ENCODE measurements around the gene CAMK1D.

The CAMK1D gene

DNA sequence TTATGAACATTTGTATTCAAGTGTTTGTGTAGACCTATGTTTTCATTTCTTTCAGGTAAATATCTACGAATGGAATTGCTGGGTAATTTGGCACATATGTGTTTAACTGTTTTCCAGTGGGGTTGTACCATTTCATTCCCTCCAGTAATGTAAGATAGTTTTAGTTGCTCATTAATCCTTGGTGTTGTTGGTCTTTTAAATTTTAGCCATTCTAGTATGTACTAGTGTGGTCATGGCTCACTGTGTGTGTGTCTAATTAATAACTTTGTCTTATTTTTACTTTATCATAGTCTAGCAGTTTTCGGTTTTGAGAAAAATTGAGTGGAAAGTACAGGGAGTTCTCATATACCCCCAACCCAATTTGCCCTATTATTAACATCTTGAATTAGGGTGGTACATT is 278.8 kb downstream of the CAMK1D start:
- DNase-seq (ENCODE audit: low read depth, low spot score), result no peak

DNA sequence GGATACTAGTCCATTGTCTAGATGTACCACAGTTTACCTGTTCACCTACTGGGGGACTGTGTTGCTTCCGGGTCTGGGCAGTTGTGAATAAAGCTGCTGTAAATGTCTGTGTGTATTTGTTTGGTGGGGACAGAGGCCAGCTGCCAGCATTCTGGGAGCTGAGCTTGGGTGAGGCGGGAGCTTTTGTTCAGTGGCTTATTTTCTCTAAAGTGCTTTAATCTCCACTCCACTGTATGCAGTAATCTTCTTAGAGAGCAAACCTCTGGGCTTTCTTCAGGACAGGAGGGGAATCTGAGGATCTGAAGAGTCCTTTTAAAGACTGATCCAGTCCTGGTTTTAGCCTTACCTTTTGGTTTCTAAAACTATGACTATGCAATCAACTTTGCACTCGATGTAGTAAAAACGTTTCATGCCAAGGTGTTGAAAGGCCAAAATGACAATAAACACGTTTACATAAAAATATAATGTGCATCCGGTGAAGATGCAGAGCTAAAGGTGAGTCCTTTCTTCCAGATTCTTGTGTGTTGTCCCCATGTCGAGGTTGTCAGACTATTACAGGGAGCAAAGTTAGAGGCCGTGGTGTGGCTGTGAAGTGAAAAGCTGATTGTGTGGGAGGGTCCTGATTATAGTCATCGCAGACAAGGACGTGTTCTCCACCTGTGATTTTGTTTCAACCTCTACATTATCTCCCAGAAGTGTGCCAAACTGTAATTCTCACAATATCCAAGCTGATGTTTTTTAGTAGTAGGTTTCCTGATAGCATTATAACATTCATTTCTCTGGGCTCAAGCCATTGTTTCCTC is 279.8 kb downstream of the CAMK1D start:
- no peak for DNase-seq (ENCODE audit: low read depth, low spot score)

DNA sequence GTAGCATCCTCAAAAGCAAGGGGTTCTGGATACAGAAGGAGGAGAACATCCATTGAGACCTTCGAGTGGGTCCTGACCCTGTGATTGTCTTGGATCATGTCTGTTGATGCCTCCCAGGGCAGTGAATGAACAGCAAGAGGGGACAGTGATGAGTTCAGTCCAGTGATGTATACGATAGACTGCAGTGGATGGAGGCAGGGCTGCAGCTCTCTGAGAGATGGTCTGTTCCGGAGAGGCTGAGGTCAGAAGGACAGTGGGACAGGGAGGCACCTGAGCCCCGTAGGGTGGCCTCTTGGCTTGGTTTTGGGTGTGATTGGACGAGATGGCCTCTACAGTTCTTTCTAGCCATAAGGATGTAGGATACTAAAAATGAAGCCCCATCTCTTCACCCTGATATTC is 280.4 kb downstream of the CAMK1D start:
- no peak for DNase-seq (ENCODE audit: low read depth, low spot score)

GRCh38 chr10:12631216-12631615 is 281.9 kb downstream of the CAMK1D start:
- DNase-seq (ENCODE audit: low read depth, low spot score), result no peak

DNA sequence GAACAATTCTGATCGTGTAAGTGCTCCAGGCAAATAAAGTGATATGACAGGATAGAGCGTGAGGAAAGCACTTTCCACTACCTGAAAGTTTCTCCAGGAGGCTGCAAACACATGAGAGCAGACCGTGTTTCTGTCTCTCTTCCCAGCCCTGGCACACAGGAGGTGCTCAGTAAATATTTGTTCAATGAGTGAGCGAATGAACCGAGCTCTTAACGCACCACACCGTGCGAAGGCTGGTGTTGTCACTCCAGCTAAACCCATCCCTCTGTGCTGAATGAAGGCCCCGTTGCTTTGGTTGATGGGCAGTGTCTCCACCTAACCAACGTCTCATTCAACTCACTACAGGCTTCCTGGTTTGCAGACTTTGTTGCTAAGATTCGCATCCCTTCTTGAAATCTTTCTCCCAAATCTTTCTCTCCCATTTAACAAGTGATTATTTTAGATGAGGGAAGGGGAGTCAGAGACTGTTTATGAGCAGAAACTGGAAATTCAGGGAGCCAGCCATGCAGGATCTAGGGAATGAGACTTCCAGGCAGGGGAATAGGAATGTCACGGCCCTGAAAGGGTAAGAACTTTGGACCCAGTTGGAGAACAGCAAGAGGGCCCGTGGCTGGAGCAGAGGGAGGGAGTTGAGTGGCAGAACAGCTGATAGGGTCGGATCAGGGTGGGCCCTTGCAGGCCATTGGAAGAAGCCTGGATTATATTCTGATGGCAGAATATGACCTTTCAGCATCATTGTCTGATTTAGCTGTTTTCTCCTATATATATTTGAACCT is 282.6 kb downstream of the CAMK1D start:
- no peak for DNase-seq (ENCODE audit: low read depth, low spot score)

DNA sequence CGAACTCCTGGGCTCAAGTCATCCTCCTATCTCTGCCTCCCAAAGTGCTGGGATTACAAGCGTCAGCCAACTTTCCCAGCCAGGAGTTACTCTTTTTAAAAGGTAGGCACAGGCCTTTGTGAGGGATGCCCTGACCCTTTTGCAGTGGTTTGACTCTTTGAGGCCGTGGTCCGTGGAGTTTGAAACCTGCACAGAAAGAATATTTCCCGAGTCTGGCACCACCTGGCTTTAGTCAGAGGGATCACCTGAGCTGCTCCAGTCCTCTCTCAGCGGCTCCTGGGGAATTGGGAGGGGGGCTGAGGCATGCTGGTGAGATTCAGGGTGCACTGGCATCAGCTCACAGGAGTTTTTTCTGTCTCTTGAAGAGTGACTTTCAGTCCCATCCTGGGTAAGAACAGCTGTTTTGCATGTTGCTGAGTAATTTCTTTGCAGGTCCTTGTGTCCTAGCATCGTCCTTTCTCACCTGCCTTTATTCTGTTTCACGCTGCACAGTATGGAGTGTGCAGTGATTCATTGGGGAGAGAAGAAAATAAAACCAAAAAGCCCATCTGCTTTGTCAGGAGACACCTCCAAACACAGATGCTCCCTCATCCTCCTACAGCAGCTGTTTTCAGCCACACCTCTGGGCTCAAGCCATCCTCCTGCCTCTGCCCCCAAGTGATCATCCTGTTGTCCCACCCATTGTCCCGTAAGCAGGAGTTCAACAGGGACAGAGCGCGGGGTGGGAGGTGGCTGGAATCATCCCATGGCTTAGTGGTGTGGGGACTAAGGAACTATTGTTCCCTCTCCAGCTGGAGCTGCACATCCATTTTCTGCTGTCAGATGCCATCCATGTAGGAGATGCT is 284.7 kb downstream of the CAMK1D start:
- DNase-seq (ENCODE audit: low read depth, low spot score), result no peak

DNA sequence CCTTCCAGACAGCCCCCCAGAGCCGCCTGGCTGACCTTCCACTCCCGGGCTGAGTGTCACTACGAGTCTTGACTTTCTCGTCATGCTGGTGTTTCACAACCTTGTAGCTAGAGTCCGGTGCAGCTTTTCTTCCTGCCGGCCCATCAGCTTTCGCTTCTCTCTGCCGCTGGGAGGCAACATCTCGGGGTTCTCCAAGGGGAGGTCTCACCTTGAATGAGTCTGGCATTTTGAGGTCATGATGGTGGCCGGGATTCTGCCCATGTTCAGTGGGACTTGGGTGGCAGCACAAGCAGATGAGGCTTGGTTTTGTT is 285.2 kb downstream of the CAMK1D start:
- DNase-seq (ENCODE audit: low read depth, low spot score), result no peak

- no peak for DNase-seq (ENCODE audit: low read depth, low spot score)
These were observed 285.8 kb downstream of the CAMK1D start for GRCh38 chr10:12635127-12635541.

DNA sequence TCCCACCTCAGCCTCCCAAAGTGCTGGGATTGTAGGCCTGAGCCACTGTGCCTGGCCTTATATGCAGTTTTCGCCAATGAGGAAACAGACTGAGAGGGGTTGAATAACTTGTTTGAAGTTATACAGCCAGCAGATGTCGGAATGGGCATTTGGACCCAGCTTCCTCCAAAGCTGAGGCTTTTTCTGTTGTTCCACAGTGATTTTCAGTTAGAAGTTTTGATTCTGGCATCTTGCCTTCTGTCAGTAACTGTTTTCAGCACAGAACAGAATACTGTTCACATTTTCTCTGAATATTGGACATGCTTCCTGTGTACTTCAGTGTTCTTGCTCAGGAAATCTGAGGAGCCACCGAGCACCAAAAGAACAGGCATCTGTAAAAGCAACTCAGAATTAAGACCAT is 287.2 kb downstream of the CAMK1D start:
- no peak for DNase-seq (ENCODE audit: low read depth, low spot score)

DNA sequence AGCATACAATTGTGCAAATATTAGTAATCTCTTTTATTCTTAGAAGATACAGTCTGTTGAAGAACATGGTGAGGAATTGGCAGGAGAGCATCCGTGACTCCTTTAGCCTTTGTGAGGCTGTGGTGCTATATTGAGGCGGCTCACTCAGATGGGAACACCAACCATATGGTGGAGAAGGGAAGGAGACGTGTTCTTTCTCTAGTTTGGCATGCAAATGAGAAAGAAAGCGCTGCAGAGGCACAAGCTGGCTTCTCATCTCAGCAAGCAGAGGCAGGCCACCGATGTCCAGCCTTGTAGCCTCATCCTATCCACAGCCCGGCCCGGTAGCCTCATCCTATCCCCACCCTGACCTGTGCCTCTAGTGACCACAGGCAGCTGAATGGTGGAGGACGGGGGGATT is 288.3 kb downstream of the CAMK1D start:
- DNase-seq (ENCODE audit: low read depth, low spot score), result no peak

DNA sequence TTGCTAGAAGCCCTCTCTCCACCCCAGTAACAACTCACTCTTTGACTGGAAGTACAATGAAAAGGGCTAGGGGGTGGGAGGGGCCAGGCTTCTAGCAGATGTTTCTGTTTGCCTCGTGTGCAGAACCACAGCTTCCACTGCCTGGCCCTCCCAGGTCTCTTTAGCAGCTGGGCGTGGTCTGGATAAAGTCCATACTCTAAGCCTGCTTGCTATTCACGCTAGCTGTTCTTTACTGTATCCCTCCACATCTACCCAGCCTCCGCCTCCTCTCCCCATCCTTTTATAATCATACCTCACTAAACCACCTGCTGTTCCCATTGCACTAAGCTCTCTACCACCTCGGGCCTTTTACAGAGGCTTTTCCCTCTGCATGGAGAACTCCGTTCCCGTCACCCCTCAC is 288.8 kb downstream of the CAMK1D start:
- DNase-seq (ENCODE audit: low read depth, low spot score), result peak; percentile 24

- no peak for DNase-seq (ENCODE audit: low read depth, low spot score)
These were observed 289.4 kb downstream of the CAMK1D start for GRCh38 chr10:12638781-12639180.

DNA sequence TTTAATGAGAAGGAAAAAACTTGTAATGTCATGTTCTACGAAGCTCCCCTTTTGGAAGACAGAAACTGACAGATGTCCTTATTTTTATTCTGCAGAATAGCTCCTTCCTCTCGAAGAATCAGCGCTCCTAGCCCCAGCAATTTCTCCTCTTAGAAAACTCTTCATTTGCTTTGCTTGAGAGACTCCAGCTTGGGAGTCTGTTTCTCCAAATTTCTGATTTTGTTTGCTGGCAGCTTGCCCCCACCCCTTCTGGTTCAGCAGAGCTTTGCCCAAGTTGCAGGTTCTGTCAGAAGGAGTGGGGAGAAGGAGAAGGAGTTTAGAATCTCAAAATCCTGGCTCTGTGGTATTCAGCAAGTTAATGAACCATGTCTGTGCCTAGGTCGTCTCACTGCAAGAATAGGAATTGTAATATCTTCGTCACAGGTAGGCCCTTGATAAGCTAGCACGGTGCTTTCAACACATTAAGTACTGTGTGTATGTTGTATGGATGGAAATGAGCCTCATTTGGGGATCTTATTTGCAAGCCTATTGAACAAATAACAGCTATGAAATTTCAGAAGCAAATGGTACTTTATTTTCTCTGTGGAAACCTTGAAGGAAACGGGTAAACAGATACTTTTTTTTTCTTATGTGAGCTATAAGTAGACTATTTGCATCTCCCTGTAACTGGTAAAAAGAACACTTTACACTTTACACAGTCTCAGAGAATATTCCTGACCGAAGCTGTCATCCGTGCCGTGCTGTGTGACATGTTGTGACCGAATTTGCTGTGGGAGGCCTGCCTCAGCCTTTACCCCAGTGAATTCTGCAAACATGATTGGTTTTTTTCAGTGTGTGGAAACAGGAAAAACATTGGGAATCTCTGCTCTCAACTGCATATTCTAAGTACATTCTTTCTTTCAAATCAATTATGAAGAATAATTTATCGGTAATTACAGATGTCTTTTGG is 290.9 kb downstream of the CAMK1D start:
- no peak for DNase-seq (ENCODE audit: low read depth, low spot score)

GRCh38 chr10:12642036-12642435 is 292.7 kb downstream of the CAMK1D start:
- DNase-seq (ENCODE audit: low read depth, low spot score), result no peak

- DNase-seq (ENCODE audit: low read depth, low spot score), result peak; percentile 60
These were observed 293.9 kb downstream of the CAMK1D start for GRCh38 chr10:12643279-12643678.

- no peak for DNase-seq (ENCODE audit: low read depth, low spot score)
These were observed 295.2 kb downstream of the CAMK1D start for GRCh38 chr10:12644380-12645144.

DNA sequence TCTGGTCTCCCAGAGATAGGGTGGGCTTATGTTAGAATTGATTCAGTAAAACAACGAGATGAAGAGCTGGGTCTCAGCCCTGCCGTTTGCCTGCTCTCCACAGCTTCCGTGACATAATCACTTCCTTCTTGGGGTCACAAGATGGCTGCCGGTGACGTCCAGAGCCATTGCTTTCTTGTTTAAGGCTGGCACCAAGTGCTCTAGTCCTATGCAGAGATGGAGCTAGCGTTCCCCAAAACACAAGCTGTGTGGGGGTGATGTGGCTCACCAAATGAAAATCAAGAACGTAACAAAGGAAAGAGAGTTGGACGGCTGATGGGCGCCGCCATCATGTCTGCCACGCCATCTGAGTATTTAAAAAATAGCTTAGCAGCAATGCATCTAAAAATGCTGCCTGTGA is 296.1 kb downstream of the CAMK1D start:
- DNase-seq (ENCODE audit: low read depth, low spot score), result no peak

DNA sequence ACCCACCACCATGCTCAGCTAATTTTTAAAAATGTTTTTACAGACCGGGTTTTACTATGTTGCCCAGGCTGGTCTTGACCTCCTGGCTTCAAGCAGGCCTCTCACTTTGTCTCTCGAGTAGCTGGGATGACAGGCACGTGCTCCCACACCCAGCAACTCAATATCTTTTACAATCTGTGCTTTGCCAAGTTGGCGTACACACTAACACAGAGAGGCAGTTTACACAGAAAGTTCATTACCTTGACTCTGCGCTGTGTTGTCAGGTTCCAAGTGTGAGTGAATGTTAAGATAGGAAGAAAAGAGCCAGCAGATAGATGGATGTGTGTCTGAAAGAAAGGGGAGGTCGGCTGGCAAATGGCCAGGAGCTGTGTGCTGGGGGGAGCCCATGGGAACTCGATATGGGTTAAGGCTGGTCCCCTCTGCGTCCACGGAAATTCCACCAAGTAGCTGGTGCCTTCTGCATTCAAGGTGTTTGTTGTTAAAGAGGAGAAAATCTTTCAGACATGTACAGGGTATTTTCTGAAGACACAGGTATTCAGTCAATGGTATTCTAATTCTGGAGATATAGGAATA is 299.8 kb downstream of the CAMK1D start:
- DNase-seq (ENCODE audit: low read depth, low spot score), result no peak

DNA sequence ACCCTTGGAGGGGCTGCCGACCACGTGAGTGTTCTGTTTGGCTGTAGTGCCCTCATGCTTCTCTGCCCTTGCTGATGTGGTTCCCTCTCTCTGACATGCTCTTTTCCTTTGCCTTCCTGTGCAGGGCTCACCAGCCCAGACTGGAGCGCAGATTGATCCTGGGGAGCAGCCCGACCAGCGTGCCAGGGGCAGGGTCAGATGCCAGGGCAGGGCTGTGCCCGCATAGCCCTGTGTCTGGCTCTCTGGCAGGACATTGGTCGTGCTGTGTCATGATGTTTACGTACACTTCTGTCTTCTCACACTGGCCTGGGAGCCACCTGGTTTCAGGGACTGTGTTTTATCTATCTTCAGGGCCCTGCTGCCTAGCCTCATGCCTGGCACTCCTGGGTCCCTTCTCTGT is 300.8 kb downstream of the CAMK1D start:
- no peak for DNase-seq (ENCODE audit: low read depth, low spot score)

All from ELF-1 (cell line).